Endothelial cell of umbilical vein (primary cell): ENCODE measurements around the gene FBXO8. TPM values are rescaled to one million over a fixed set of nuclear protein-coding genes. Genes with fewer than 3 reads are reported as not detected.

ENCODE experiments used
- BruUV-seq: library from RNA; stranded (reverse); fragments of 400-500 nt; replicated peaks from 2 replicates; lab custom pipeline; 2021; lab: Mats Ljungman, UMichigan
- CTCF ChIA-PET: fragments of 300-600, 350-600 bp; sonication (Branson Sonifier 250); formaldehyde crosslinking; loops from one replicate; lab custom pipeline; 2021; ENCODE audit warnings: antibody characterized with exemption, inconsistent platforms; lab: Charles Lee
- POLR2A ChIA-PET: fragments of 300-600, 350-600 bp; sonication (Branson Sonifier 250); formaldehyde crosslinking; loops from one replicate; lab custom pipeline; 2021; ENCODE audit warnings: antibody characterized with exemption, inconsistent platforms; lab: Charles Lee
- DNase-seq: peaks from one replicate; pipeline ENCODE4 v3.0.0-alpha.2; 2011; ENCODE audit warnings: low read depth, low spot score
- FAIRE-seq: peaks from 2 replicates; lab custom pipeline; 2011; peaks lifted over from hg19 to GRCh38; lab: Jason Lieb, UNC
- H2AFZ ChIP-seq: 2 replicates; pipeline ENCODE4 v1.6.0; 2012; ENCODE audit warnings: low read depth, low read length, control low read depth, inconsistent platforms
- H3K27ac ChIP-seq: 2 replicates; pipeline ENCODE4 v1.5.1; 2011; ENCODE audit warnings: low read depth, mild to moderate bottlenecking, control low read depth, low read length, moderate library complexity; ENCODE audit not compliant: insufficient read depth
- H3K27me3 ChIP-seq, 2 experiments: 2 replicates each; pipeline versions ENCODE4 v1.6.0 to v1.6.1; 2011; ENCODE audit warnings: low read length in 2 of 2, mixed read lengths in 1 of 2; ENCODE audit not compliant: control insufficient read depth in 2 of 2, insufficient read depth in 2 of 2
- H3K36me3 ChIP-seq, 2 experiments: 2 replicates in 1 of 2; 3 replicates in 1 of 2; pipeline ENCODE4 v1.5.1; 2011; ENCODE audit warnings: low read length in 2 of 2, mild to moderate bottlenecking in 1 of 2, moderate library complexity in 1 of 2; ENCODE audit not compliant: control insufficient read depth in 2 of 2, insufficient read depth in 2 of 2; ENCODE audit errors: extremely low read depth in 1 of 2
- H3K4me1 ChIP-seq: 3 replicates; pipeline ENCODE4 v1.5.1; 2011; ENCODE audit warnings: mild to moderate bottlenecking, low read length; ENCODE audit not compliant: control insufficient read depth, insufficient read depth; ENCODE audit errors: extremely low read depth
- H3K4me2 ChIP-seq: 2 replicates; pipeline ENCODE4 v1.6.1; 2011; ENCODE audit warnings: low read length, control low read depth, mixed read lengths; ENCODE audit not compliant: insufficient read depth
- H3K4me3 ChIP-seq, 3 experiments: fragments of 200-600 bp in 1 of 3; sonication (generic), shearing (Covaris generic) in 1 of 3; replicated peaks in 1 of 3; 2 replicates each; pipeline ENCODE4 v1.5.1; 2011 to 2016; ENCODE audit warnings: control low read depth in 3 of 3, low read length in 3 of 3, mild to moderate bottlenecking in 2 of 3, inconsistent platforms in 1 of 3, low read depth in 1 of 3, moderate library complexity in 1 of 3; ENCODE audit not compliant: insufficient read depth in 1 of 3
- H3K79me2 ChIP-seq: 2 replicates; pipeline ENCODE4 v1.6.0; 2012; ENCODE audit warnings: low read length, inconsistent platforms; ENCODE audit not compliant: control insufficient read depth, insufficient read depth
- H3K9ac ChIP-seq: replicated peaks from 2 replicates; pipeline ENCODE3; 2011; ENCODE audit warnings: low read length, control low read depth; ENCODE audit not compliant: insufficient read depth; ENCODE audit errors: extremely low read depth
- H3K9me1 ChIP-seq: replicated peaks from 3 replicates; pipeline ENCODE4 v1.6.0; 2011; ENCODE audit warnings: mild to moderate bottlenecking, low read length; ENCODE audit not compliant: control insufficient read depth, insufficient read depth; ENCODE audit errors: extremely low read depth
- H3K9me3 ChIP-seq: replicated peaks from 2 replicates; pipeline ENCODE4 v1.5.1; 2012; ENCODE audit warnings: low read length, inconsistent platforms; ENCODE audit not compliant: control insufficient read depth, insufficient read depth
- H4K20me1 ChIP-seq: replicated peaks from 2 replicates; pipeline ENCODE3; 2011; ENCODE audit warnings: mild to moderate bottlenecking, low read length; ENCODE audit not compliant: control insufficient read depth, insufficient read depth; ENCODE audit errors: extremely low read depth
- CTCF ChIP-seq, 2 donors: IDR thresholded peaks; 1 replicate in 1 of 2; 2 replicates in 1 of 2; pipeline ENCODE4 v1.5.1; 2011; ENCODE audit warnings: low read length in 2 of 2, mild to moderate bottlenecking in 2 of 2, moderate library complexity in 2 of 2, control low read depth in 1 of 2, inconsistent platforms in 1 of 2, low read depth in 1 of 2; ENCODE audit not compliant: insufficient read depth in 1 of 2; ENCODE audit errors: extremely low read depth in 1 of 2
- EZH2 ChIP-seq: IDR thresholded peaks from 2 replicates; pipeline ENCODE4 v1.6.1; 2012; ENCODE audit warnings: borderline replicate concordance, low read depth, mild to moderate bottlenecking, moderate library complexity, low read length, inconsistent platforms; ENCODE audit not compliant: severe bottlenecking
- FOS ChIP-seq: IDR thresholded peaks from 2 replicates; pipeline ENCODE4 v1.6.1; 2011; ENCODE audit warnings: mild to moderate bottlenecking, low read length, moderate library complexity, borderline replicate concordance; ENCODE audit not compliant: insufficient read depth
- GATA2 ChIP-seq: IDR thresholded peaks from 2 replicates; pipeline ENCODE4 v1.7.0; 2011; ENCODE audit warnings: low read depth, mild to moderate bottlenecking, moderate library complexity, mixed read lengths, low read length; ENCODE audit not compliant: insufficient read length, insufficient read depth
- MYC ChIP-seq: IDR thresholded peaks from one replicate; pipeline ENCODE4 v1.6.1; 2011; ENCODE audit warnings: mild to moderate bottlenecking, low read depth, low read length
- POLR2AphosphoS5 ChIP-seq: IDR thresholded peaks from 2 replicates; pipeline ENCODE4 v1.6.1; 2012; ENCODE audit warnings: low read depth, mild to moderate bottlenecking, control low read depth, low read length, moderate library complexity; ENCODE audit not compliant: insufficient read depth
- dilution Hi-C: fragments of 300-500 bp; cut with MboI; formaldehyde crosslinking; loops from one replicate; pipeline ENCODE4 v1.15.0; 2019; ENCODE audit warnings: low sequenced_read_pairs; ENCODE audit not compliant: extremely low pct_ligation_motif_present
- intact Hi-C: fragments of 100-400 bp; cut with micrococcal nuclease; formaldehyde crosslinking; loops from one replicate; pipeline ENCODE4 v1.10.0; 2022
- polyA plus RNA-seq, 4 experiments: library from polyadenylated mRNA; depleted of rRNA in 3 of 4; stranded (reverse) in 3 of 4; unstranded in 1 of 4; fragments of >200 nt; gene quantifications; 2 replicates each; pipeline versions ENCODE4 v1.2.1 to v1.2.3, GENCODE V29; 2011 to 2012; ENCODE audit warnings: missing spikeins in 1 of 4
- total RNA-seq: library from RNA; stranded (reverse); gene quantifications from 2 replicates; pipeline ENCODE4 v1.2.3, GENCODE V29; 2021

FBXO8 gene
- total and polyA plus RNA-seq, 2 donors (not counting 3 experiments of a cell fraction or from before 2014, with no cell fraction given), result 9.9 to 14.5 TPM

- intact Hi-C loops, result no loop called here
Measured at GRCh38 chr4:174244441-174244840, 39.0 kb downstream of the FBXO8 start.

More at GRCh38 chr4:174244441-174244840, 39.0 kb downstream of the FBXO8 start:
- ChIA-PET POLR2A (no interaction called here), CTCF (no interaction called here)
- Histone ChIP-seq H3K79me2 (no peaks in the 10 kb centered on the region), H2AFZ (no peak overlapping the region), H3K9ac (no peak overlapping the region), H3K27ac (no peak overlapping the region), H3K36me3 (no peaks in the 10 kb centered on the region), H3K4me3 (no peak overlapping the region), H3K9me3 (no peaks in the 10 kb centered on the region), H3K9me1 (no peaks in the 10 kb centered on the region), H3K4me2 (no peak overlapping the region), H3K4me1 (no peaks in the 10 kb centered on the region), H3K27me3 (no peaks in the 10 kb centered on the region), H4K20me1 (no peaks in the 10 kb centered on the region)
- FAIRE-seq (no peak), DNase-seq (no peak)
- BruUV-seq, result no TSS peak
- no peak for TF ChIP-seq CTCF (IDR thresholded peaks at IDR 0.05; ENCODE audit: extremely low read depth in 1 of 2, insufficient read depth in 1 of 2, low read depth in 1 of 2, low read length in 2 of 2)
- TF ChIP-seq GATA2, result no peak
- TF ChIP-seq MYC, result no peak
- TF ChIP-seq POLR2AphosphoS5, result no peak
- no peak for TF ChIP-seq EZH2
- no peak for TF ChIP-seq FOS
- dilution Hi-C loops, result no loop called here
